Lower lobe of right lung (tissue), 2 donors: ENCODE measurements around the gene ASCC3. TPM values are rescaled to one million over a fixed set of nuclear protein-coding genes. Genes with fewer than 3 reads are reported as not detected.

Experiments used
- ATAC-seq, 2 donors: fragments of 200-7000 bp; cut with Tn5 transposase; one replicate each; pipeline ENCODE4 v1.9.1; 2020 to 2022; ENCODE audit warnings: mild to moderate bottlenecking in 2 of 2, moderate library complexity in 2 of 2
- DNase-seq: peaks from one replicate; pipeline ENCODE4 v3.0.0-alpha.2; 2020
- H3K27ac ChIP-seq: fragments of 200-600 bp; one replicate; pipeline ENCODE4 v1.8.0; 2022
- H3K27me3 ChIP-seq: fragments of 200-600 bp; one replicate; pipeline ENCODE4 v1.8.0; 2022; ENCODE audit warnings: low read depth
- H3K36me3 ChIP-seq: fragments of 200-600 bp; one replicate; pipeline ENCODE4 v1.8.0; 2022; ENCODE audit warnings: mild to moderate bottlenecking
- H3K4me1 ChIP-seq: fragments of 200-600 bp; one replicate; pipeline ENCODE4 v1.8.0; 2022
- H3K4me3 ChIP-seq: fragments of 200-600 bp; one replicate; pipeline ENCODE4 v1.8.0; 2022; ENCODE audit warnings: mild to moderate bottlenecking
- H3K9me3 ChIP-seq: fragments of 200-600 bp; one replicate; pipeline ENCODE4 v1.8.0; 2022
- intact Hi-C: fragments of 100-400 bp; cut with DNase I; formaldehyde crosslinking; loops from one replicate; pipeline ENCODE4 v1.11.0; 2022
- total RNA-seq: library from RNA; stranded (reverse); fragmentation: NEBNext Ultra II Directional; extraction: Animal tissue kit (Norgen Biotek cat#: 25700); gene quantifications from one replicate; pipeline ENCODE4 v1.2.1, GENCODE V29; 2021
- TF ChIP-seq, protein P1 (sequence below): fragments of 200-600 bp; IDR thresholded peaks from one replicate; pipeline ENCODE4 v1.8.0; 2022; ENCODE audit warnings: antibody characterized with exemption, mild to moderate bottlenecking
- donor health status: DM: no; HTN: yes; CAD: no; lungs with severe emphysema.

ASCC3 gene
- total RNA-seq, 1 donor from 2014 or later = 34.8 TPM

DNA sequence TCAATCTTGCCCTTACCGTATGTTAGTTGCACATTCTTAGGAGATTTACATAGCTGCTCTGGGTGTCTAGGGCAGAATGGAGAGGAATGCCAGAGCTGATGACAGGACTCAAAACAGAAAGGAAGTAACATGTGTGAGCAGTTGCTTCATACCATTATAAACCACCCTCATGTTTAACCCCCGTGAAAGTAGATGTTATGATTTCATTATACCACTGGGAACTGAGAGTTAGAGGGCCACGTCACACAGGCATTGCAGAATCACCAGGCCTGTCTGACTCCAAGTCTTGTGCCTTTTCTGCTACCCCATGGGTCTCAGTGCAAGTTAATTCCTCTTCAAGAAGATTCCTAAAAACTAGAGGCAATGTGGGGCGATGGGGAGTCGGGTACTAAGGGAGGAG is 392.9 kb downstream of the ASCC3 start:
- ATAC-seq (no peak), DNase-seq (no peak)
- TF ChIP-seq, protein P1, sequence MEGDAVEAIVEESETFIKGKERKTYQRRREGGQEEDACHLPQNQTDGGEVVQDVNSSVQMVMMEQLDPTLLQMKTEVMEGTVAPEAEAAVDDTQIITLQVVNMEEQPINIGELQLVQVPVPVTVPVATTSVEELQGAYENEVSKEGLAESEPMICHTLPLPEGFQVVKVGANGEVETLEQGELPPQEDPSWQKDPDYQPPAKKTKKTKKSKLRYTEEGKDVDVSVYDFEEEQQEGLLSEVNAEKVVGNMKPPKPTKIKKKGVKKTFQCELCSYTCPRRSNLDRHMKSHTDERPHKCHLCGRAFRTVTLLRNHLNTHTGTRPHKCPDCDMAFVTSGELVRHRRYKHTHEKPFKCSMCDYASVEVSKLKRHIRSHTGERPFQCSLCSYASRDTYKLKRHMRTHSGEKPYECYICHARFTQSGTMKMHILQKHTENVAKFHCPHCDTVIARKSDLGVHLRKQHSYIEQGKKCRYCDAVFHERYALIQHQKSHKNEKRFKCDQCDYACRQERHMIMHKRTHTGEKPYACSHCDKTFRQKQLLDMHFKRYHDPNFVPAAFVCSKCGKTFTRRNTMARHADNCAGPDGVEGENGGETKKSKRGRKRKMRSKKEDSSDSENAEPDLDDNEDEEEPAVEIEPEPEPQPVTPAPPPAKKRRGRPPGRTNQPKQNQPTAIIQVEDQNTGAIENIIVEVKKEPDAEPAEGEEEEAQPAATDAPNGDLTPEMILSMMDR = no peak
- H3K27me3 ChIP-seq = peaks cover 10% of the 10 kb centered on the region
- H3K9me3 ChIP-seq = no peaks in the 10 kb centered on the region
- H3K4me3 ChIP-seq = no peak overlapping the region
- intact Hi-C loops = no loop called here
- no peaks in the 10 kb centered on the region for H3K4me1 ChIP-seq
- no peak overlapping the region for H3K27ac ChIP-seq
- H3K36me3 ChIP-seq = no peaks in the 10 kb centered on the region

DNA sequence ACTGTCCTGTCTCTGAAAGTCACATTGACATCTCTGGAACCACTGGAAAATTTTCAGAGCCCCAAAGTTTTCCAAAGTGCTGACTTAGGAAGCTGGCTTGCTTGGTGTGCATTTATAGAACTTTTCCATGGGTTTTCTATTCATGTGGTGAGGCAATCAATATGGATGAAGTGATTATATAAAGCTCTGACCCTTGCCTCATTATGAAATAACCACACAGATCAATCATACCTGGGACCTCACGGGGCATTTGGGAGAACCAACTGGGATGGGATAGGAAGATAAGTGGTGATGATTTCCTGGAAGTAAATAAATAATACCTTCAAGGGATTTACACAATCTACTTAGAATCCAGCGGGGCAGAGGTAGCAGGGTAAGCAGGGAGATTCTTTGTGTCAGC is 393.5 kb downstream of the ASCC3 start:
- no peaks in the 10 kb centered on the region for H3K4me1 ChIP-seq
- H3K9me3 ChIP-seq = no peaks in the 10 kb centered on the region
- H3K36me3 ChIP-seq = no peaks in the 10 kb centered on the region
- intact Hi-C loops = no loop called here
- DNase-seq = no peak
- no peak overlapping the region for H3K27ac ChIP-seq
- TF ChIP-seq, protein P1 = no peak
- H3K4me3 ChIP-seq = no peak overlapping the region
- peaks cover 10% of the 10 kb centered on the region for H3K27me3 ChIP-seq
- no peak for ATAC-seq

DNA sequence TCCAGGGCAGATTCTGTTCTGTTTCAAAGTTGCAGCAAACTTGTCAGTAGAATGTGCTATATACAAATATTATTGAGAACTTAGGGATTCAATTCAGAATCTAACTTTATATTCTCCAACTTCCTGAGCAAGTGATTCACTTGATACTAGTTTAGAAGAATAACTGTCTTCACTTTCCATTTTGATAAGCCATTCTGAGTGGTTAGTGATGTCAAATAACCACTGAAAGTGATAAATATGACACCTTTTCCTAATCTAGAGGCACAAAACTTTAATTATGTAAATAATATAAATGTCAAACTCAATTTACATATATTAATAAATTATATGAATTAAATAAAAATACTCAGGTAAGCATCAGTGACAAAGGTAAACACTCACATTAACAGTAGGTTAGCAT is 395.9 kb downstream of the ASCC3 start:
- intact Hi-C loops = no loop called here
- Histone ChIP-seq H3K27me3 (peaks cover 10% of the 10 kb centered on the region), H3K4me3 (no peak overlapping the region), H3K36me3 (no peaks in the 10 kb centered on the region), H3K9me3 (no peaks in the 10 kb centered on the region), H3K27ac (no peak overlapping the region), H3K4me1 (no peaks in the 10 kb centered on the region)
- TF ChIP-seq, protein P1 = no peak
- DNase-seq (no peak), ATAC-seq (no peak)

DNA sequence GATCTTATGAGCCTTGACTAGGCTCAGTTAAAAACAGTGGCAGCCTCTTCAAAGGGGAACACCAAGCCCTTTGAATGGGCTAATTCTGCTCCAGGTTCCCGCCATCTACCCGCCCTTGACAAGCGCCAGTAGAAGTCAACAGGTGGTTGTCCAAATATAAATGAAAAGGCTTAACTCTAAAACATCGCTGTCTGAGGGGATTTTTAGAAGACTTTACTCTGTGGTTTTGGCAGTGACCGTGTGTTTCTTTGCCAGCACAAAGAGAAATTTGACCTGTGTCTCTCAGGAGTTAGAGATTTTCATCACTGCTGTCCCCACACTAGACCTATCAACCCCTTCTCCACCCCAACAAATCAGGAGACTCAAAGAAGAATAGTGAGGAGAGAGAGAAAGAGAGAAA is 396.7 kb downstream of the ASCC3 start:
- intact Hi-C loops = no loop called here
- TF ChIP-seq, protein P1 = no peak
- no peak overlapping the region for H3K4me3 ChIP-seq
- no peak for ATAC-seq
- H3K9me3 ChIP-seq = no peaks in the 10 kb centered on the region
- no peak overlapping the region for H3K27ac ChIP-seq
- H3K4me1 ChIP-seq = no peaks in the 10 kb centered on the region
- DNase-seq = no peak
- peaks cover 10% of the 10 kb centered on the region for H3K27me3 ChIP-seq
- no peaks in the 10 kb centered on the region for H3K36me3 ChIP-seq

DNA sequence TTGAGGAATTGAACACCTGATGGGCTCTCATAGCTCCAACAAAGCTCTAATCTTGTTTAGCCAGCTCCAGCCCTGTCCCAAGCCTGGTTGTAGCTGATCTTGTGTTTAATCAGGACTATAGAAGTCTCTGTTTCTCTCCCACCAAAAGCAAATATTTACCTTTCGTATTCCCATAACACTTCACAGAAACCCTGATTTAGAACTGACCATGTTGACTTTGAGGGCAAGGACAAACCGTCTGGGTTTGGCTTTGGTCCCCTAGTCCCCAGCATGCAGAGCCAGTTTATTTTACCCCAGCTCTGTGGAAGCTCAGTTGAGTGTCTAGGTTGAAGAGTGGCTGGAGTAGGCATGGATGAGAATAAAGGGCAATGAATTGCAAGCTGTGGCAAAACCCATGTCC is 398.4 kb downstream of the ASCC3 start:
- no peaks in the 10 kb centered on the region for H3K4me1 ChIP-seq
- no peak overlapping the region for H3K27ac ChIP-seq
- no peaks in the 10 kb centered on the region for H3K36me3 ChIP-seq
- no peaks in the 10 kb centered on the region for H3K9me3 ChIP-seq
- DNase-seq = no peak
- TF ChIP-seq, protein P1 = no peak
- H3K4me3 ChIP-seq = no peak overlapping the region
- ATAC-seq = no peak
- intact Hi-C loops = no loop called here
- peaks cover 10% of the 10 kb centered on the region for H3K27me3 ChIP-seq
